OCI-LY3 (cell line): Measurements from ENCODE around the gene RETREG1.
A peak's percentile ranks its signal among the peaks of the same experiment; 100 is the strongest.

Experiments
- H2AFZ ChIP-seq: fragments of 200-600, 300-600 bp; shearing (Covaris generic); 2 replicates; pipeline ENCODE4 v1.6.0; 2014; ENCODE audit warnings: antibody characterized with exemption, low read depth, low read length
- H3K27ac ChIP-seq: fragments of 200-600, 300-600 bp; sonication (generic); 2 replicates; pipeline ENCODE4 v1.5.1; 2014; ENCODE audit warnings: mild to moderate bottlenecking, low read length, moderate library complexity, mixed read lengths
- H3K27me3 ChIP-seq: fragments of 200-600, 300-600 bp; sonication (generic); 2 replicates; pipeline ENCODE4 v1.6.1; 2014; ENCODE audit warnings: low read depth, low read length, mixed read lengths
- H3K36me3 ChIP-seq: fragments of 200-600, 300-600 bp; sonication (generic); replicated peaks from 2 replicates; pipeline ENCODE3; 2014; ENCODE audit warnings: low read depth, low read length, mixed read lengths
- H3K4me1 ChIP-seq: fragments of 300-600, 200-600 bp; sonication (generic); 2 replicates; pipeline ENCODE4 v1.6.1; 2014; ENCODE audit warnings: low read length, mixed read lengths
- H3K4me2 ChIP-seq: fragments of 200-600, 300-600 bp; sonication (generic); 2 replicates; pipeline ENCODE4 v1.6.1; 2014; ENCODE audit warnings: low read length, mixed read lengths
- H3K4me3 ChIP-seq: fragments of 300-600, 200-600 bp; sonication (generic); 2 replicates; pipeline ENCODE4 v1.5.1; 2014; ENCODE audit warnings: antibody characterized with exemption, mild to moderate bottlenecking, low read length, moderate library complexity
- H3K79me2 ChIP-seq: fragments of 300-600, 200-600 bp; shearing (Covaris generic); 2 replicates; pipeline ENCODE4 v1.6.1; 2014; ENCODE audit warnings: mild to moderate bottlenecking, low read length, mixed read lengths
- H3K9ac ChIP-seq: fragments of 300-600, 200-600 bp; shearing (Covaris generic); 2 replicates; pipeline ENCODE4 v1.6.0; 2014; ENCODE audit warnings: mild to moderate bottlenecking, low read length, moderate library complexity
- H3K9me3 ChIP-seq: fragments of 200-600, 300-600 bp; shearing (Covaris generic); 2 replicates; pipeline ENCODE4 v1.6.1; 2014; ENCODE audit warnings: low read length, mixed read lengths; ENCODE audit not compliant: insufficient read depth
- H4K20me1 ChIP-seq: fragments of 200-600, 300-600 bp; sonication (generic); 2 replicates; pipeline ENCODE4 v1.6.1; 2016; ENCODE audit warnings: low read length, mixed read lengths; ENCODE audit not compliant: insufficient read depth
- CTCF ChIP-seq: fragments of 200-600, 300-600 bp; sonication (generic); IDR thresholded peaks from 2 replicates; pipeline ENCODE4 v1.5.1; 2014; ENCODE audit warnings: antibody characterized with exemption, low read length, low read depth
- EZH2phosphoT487 ChIP-seq: fragments of 200-600 bp; shearing (Covaris generic); IDR thresholded peaks from 2 replicates; pipeline ENCODE4 v1.6.1; 2018; ENCODE audit warnings: antibody characterized with exemption, mixed run types, low read depth

Gene RETREG1, protein sequence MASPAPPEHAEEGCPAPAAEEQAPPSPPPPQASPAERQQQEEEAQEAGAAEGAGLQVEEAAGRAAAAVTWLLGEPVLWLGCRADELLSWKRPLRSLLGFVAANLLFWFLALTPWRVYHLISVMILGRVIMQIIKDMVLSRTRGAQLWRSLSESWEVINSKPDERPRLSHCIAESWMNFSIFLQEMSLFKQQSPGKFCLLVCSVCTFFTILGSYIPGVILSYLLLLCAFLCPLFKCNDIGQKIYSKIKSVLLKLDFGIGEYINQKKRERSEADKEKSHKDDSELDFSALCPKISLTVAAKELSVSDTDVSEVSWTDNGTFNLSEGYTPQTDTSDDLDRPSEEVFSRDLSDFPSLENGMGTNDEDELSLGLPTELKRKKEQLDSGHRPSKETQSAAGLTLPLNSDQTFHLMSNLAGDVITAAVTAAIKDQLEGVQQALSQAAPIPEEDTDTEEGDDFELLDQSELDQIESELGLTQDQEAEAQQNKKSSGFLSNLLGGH

DNA sequence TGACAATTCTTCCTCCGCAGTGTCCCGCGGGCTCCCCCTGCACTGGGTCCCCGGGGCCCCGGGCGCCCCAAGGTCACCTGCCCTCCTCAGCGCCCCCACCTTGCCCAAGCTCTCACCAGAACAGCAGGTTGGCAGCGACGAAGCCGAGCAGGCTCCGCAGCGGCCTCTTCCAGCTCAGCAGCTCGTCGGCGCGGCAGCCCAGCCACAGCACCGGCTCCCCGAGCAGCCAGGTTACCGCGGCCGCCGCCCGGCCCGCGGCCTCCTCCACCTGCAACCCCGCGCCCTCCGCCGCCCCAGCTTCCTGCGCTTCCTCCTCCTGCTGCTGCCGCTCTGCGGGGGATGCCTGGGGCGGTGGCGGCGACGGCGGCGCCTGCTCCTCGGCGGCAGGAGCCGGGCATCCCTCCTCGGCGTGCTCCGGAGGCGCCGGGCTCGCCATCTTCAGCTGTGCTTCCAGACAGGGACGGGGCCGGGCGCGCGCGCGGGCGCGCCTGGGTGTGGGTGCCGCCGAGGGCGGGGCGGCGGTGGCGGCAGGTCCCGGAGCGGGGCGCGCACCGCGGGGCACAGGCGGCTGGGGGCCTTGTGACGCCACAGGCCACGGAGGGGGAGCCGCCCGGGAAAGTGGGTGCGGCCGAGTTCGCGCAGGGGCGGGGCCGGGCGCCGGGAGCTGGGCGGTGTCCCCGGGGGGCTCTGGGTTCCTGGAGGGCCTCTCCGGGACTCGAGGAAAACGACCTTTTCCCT lies at the start of gene RETREG1:
Gene RETREG1 (minus strand): TSS at position 462 of the 738 bp plus-strand sequence. CDS start 26 bp downstream, at position 436.
- H3K9ac ChIP-seq = peak within 1 kb of the TSS; percentile 71
- TF ChIP-seq CTCF (no peak), EZH2phosphoT487 (no peak)
- H4K20me1 ChIP-seq = no peaks in the 10 kb centered on the region
- no peaks in the 10 kb centered on the region for H3K27me3 ChIP-seq
- H3K27ac ChIP-seq = no peak within 1 kb of the TSS
- H3K79me2 ChIP-seq = no peaks in the 10 kb centered on the region
- H3K36me3 ChIP-seq = no peaks in the 10 kb centered on the region
- H3K4me1 ChIP-seq = peaks cover 6% of the 10 kb centered on the region
- no peaks in the 10 kb centered on the region for H3K9me3 ChIP-seq
- H3K4me3 ChIP-seq = peak within 1 kb of the TSS; percentile 98
- peak within 1 kb of the TSS; percentile 99 for H3K4me2 ChIP-seq
- peak within 1 kb of the TSS; percentile 82 for H2AFZ ChIP-seq

DNA sequence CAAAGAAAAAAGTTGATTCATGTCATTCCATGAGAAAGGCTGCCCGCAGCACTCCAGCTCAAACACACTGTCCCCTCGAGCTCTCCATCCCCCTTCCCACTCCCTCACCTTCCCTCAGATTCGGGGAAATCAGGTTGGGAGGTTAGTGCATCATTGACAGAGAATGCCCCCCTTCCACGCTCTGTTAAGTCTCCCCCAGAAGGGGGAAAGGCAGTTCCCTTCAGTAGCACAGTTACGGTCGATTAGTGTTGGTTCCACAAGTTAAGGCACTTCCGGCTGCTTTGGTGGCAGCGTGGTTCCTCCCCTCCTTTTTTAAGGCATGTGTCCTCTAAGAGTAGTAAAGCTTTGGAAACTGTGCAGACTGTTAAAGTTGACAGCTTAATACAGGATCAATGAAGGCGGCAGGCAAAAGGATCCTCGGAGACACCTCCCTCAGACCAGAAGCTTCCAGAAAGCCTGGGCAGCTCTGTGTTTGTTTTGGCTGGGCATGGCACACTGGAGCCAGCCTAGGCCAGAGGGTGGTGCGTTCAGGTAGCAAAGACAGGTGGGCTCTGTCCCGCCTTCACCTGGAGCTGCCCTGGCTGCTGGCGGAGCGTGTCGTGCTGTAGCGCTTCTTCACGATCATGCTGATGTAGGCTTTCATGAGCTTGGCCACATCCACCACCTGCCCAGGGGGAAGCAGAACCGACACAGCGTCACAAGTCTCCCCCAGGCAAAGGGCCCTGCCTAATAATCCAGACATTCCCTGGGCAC lies 49.5 kb upstream of the RETREG1 start:
- Histone ChIP-seq H3K4me2 (no peak overlapping the region), H2AFZ (no peak overlapping the region), H3K79me2 (no peaks in the 10 kb centered on the region), H3K4me3 (no peak overlapping the region), H3K27me3 (no peaks in the 10 kb centered on the region), H3K4me1 (no peaks in the 10 kb centered on the region), H3K9me3 (no peaks in the 10 kb centered on the region), H4K20me1 (no peaks in the 10 kb centered on the region), H3K36me3 (no peaks in the 10 kb centered on the region), H3K9ac (no peak overlapping the region), H3K27ac (no peak overlapping the region)
- TF ChIP-seq EZH2phosphoT487 (no peak), CTCF (no peak)

- H3K9me3 ChIP-seq = no peaks in the 10 kb centered on the region
- TF ChIP-seq CTCF (no peak), EZH2phosphoT487 (no peak)
- no peak overlapping the region for H3K4me3 ChIP-seq
- H2AFZ ChIP-seq = no peak overlapping the region
- H3K79me2 ChIP-seq = no peaks in the 10 kb centered on the region
- H3K4me2 ChIP-seq = no peak overlapping the region
- H3K27ac ChIP-seq = no peak overlapping the region
- H3K9ac ChIP-seq = no peak overlapping the region
- no peaks in the 10 kb centered on the region for H3K36me3 ChIP-seq
- no peaks in the 10 kb centered on the region for H3K27me3 ChIP-seq
- H4K20me1 ChIP-seq = no peaks in the 10 kb centered on the region
- no peaks in the 10 kb centered on the region for H3K4me1 ChIP-seq
Measured at GRCh38 chr5:16665601-16666000, 48.8 kb upstream of the RETREG1 start.

DNA sequence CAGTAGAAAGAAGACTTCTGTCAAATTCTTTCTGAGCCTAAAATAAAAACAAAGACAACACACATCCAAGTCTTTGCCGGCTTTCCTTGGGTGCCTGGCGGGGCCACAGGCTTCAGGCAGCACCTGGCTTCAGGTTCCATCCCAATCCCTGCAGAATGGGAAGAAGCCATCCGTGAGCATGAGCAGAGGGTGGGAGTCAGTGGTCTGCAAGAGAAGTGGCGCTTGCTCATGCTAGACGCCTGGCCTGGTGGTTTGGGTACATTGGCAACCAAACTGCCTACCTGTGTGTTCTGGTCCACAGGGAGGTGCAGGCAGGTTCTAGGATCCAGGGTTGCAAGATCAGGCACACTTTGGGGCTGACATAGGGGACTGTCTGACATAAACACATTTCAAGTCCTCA lies 47.6 kb upstream of the RETREG1 start:
- TF ChIP-seq EZH2phosphoT487 = no peak
- TF ChIP-seq CTCF = no peak
- H3K27me3 ChIP-seq = no peaks in the 10 kb centered on the region
- no peaks in the 10 kb centered on the region for H3K4me1 ChIP-seq
- no peak overlapping the region for H3K4me2 ChIP-seq
- H4K20me1 ChIP-seq = no peaks in the 10 kb centered on the region
- H3K36me3 ChIP-seq = no peaks in the 10 kb centered on the region
- H3K27ac ChIP-seq = no peak overlapping the region
- H3K4me3 ChIP-seq = no peak overlapping the region
- no peaks in the 10 kb centered on the region for H3K9me3 ChIP-seq
- H3K9ac ChIP-seq = no peak overlapping the region
- no peak overlapping the region for H2AFZ ChIP-seq
- no peaks in the 10 kb centered on the region for H3K79me2 ChIP-seq
